ENCODE data around the gene CST9L. TPM values are rescaled to one million over a fixed set of nuclear protein-coding genes. Genes with fewer than 3 reads are reported as not detected.

The CST9L gene
- total RNA-seq, 6 experiments from 2014 or later = not detected

- DNase-seq (no peak), ATAC-seq (no peak)
- TF ChIP-seq POLR2A (IDR thresholded peaks at IDR 0.05) (no peak), CTCF (IDR thresholded peaks at IDR 0.05) (no peak)
- Histone ChIP-seq H3K4me3 (no peak overlapping the region), H3K27me3 (no peaks in the 10 kb centered on the region), H3K9me3 (no peaks in the 10 kb centered on the region), H3K27ac (no peak overlapping the region), H3K4me1 (no peaks in the 10 kb centered on the region), H3K36me3 (no peaks in the 10 kb centered on the region)
- WGBS (ENCODE audit: insufficient coverage, low coverage, low lambda C conversion rate, missing lambda C conversion rate) = no CpG with 5 or more reads among the region's 5 CpGs
- intact Hi-C loops (cut with DNase I) = no loop called here
These were observed 19.9 kb downstream of the CST9L start for GRCh38 chr20:23548408-23548807.

GRCh38 chr20:23547613-23548012 is 20.7 kb downstream of the CST9L start:
- TF ChIP-seq POLR2A (IDR thresholded peaks at IDR 0.05) (no peak), CTCF (IDR thresholded peaks at IDR 0.05) (no peak)
- intact Hi-C loops (cut with DNase I) = no loop called here
- Histone ChIP-seq H3K36me3 (no peaks in the 10 kb centered on the region), H3K9me3 (no peaks in the 10 kb centered on the region), H3K27ac (no peak overlapping the region), H3K27me3 (peaks cover 0 to under 1% of the 10 kb centered on the region in 2 donors), H3K4me1 (no peaks in the 10 kb centered on the region), H3K4me3 (no peak overlapping the region)
- WGBS (ENCODE audit: insufficient coverage, low coverage, low lambda C conversion rate, missing lambda C conversion rate) = 39% methylated on average over 3 of the region's 5 CpGs
- no peak for ATAC-seq
- no peak for DNase-seq

GRCh38 chr20:23546435-23547144 is 21.7 kb downstream of the CST9L start:
- H3K27me3 ChIP-seq = peaks cover 0 to 6% of the 10 kb centered on the region in 2 donors
- H3K27ac ChIP-seq = no peak overlapping the region
- H3K36me3 ChIP-seq = no peaks in the 10 kb centered on the region
- TF ChIP-seq POLR2A (IDR thresholded peaks at IDR 0.05) = no peak
- H3K4me3 ChIP-seq = no peak overlapping the region
- H3K4me1 ChIP-seq = no peaks in the 10 kb centered on the region
- H3K9me3 ChIP-seq = no peaks in the 10 kb centered on the region
- intact Hi-C loops (cut with DNase I) = no loop called here
- no peak for DNase-seq
- ATAC-seq = no peak
- 80% methylated on average over 3 of the region's 12 CpGs for WGBS (ENCODE audit: insufficient coverage, low coverage, low lambda C conversion rate, missing lambda C conversion rate)

- ATAC-seq (no peak), DNase-seq (no peak)
- no peak overlapping the region for H3K27ac ChIP-seq
- peaks cover 0 to 6% of the 10 kb centered on the region in 2 donors for H3K27me3 ChIP-seq
- H3K9me3 ChIP-seq = no peaks in the 10 kb centered on the region
- no peaks in the 10 kb centered on the region for H3K36me3 ChIP-seq
- intact Hi-C loops (cut with DNase I) = no loop called here
- 80% methylated on average over 6 of the region's 6 CpGs for WGBS (ENCODE audit: insufficient coverage, low coverage, low lambda C conversion rate, missing lambda C conversion rate)
- no peaks in the 10 kb centered on the region for H3K4me1 ChIP-seq
- H3K4me3 ChIP-seq = no peak overlapping the region
- no peak for TF ChIP-seq CTCF (IDR thresholded peaks at IDR 0.05)
- TF ChIP-seq POLR2A (IDR thresholded peaks at IDR 0.05) = no peak
These were observed 24.2 kb downstream of the CST9L start for GRCh38 chr20:23544133-23544532.

- Histone ChIP-seq H3K9me3 (no peaks in the 10 kb centered on the region), H3K27ac (no peak overlapping the region), H3K36me3 (no peaks in the 10 kb centered on the region), H3K4me1 (no peaks in the 10 kb centered on the region), H3K27me3 (peaks cover 0 to 6% of the 10 kb centered on the region in 2 donors), H3K4me3 (no peak overlapping the region)
- 0% methylated on average over 2 of the region's 5 CpGs for WGBS (ENCODE audit: insufficient coverage, low coverage, low lambda C conversion rate, missing lambda C conversion rate)
- intact Hi-C loops (cut with DNase I) = no loop called here
- no peak for DNase-seq
- no peak for TF ChIP-seq POLR2A (IDR thresholded peaks at IDR 0.05)
- no peak for TF ChIP-seq CTCF (IDR thresholded peaks at IDR 0.05)
- ATAC-seq = no peak
These were observed 25.5 kb downstream of the CST9L start for GRCh38 chr20:23542801-23543200.

Measured in right lobe of liver (tissue), 6 donors.